Smooth muscle cell (in vitro differentiated cells): Measurements from ENCODE around the gene DNAH10. TPM values are rescaled to one million over a fixed set of nuclear protein-coding genes. Genes with fewer than 3 reads are reported as not detected.

Experiments
- DNase-seq: peaks from one replicate; lab custom pipeline; 2025; ENCODE audit not compliant: unreplicated experiment; lab: John Stamatoyannopoulos, UW
- H2AFZ ChIP-seq: fragments of 200-600 bp; sonication (generic); 2 replicates; pipeline ENCODE4 v1.6.0; 2016; ENCODE audit warnings: antibody characterized with exemption, low read depth, mild to moderate bottlenecking
- H3F3A ChIP-seq: fragments of 200-600 bp; sonication (generic); 2 replicates; pipeline ENCODE4 v1.6.0; 2017; ENCODE audit warnings: antibody characterized with exemption, low read depth
- H3K27ac ChIP-seq: fragments of 200-600 bp; sonication (generic); 2 replicates; pipeline ENCODE4 v1.5.1; 2016; ENCODE audit warnings: low read depth, mild to moderate bottlenecking
- H3K27me3 ChIP-seq: fragments of 200-600 bp; sonication (generic); 2 replicates; pipeline ENCODE4 v1.6.1; 2016; ENCODE audit warnings: low read depth, mild to moderate bottlenecking
- H3K36me3 ChIP-seq: fragments of 200-600 bp; sonication (generic); 2 replicates; pipeline ENCODE4 v1.5.1; 2016; ENCODE audit warnings: low read depth
- H3K4me1 ChIP-seq: fragments of 200-600 bp; sonication (generic); 2 replicates; pipeline ENCODE4 v1.5.1; 2016; ENCODE audit warnings: low read depth
- H3K4me2 ChIP-seq: fragments of 200-600 bp; sonication (generic); 2 replicates; pipeline ENCODE4 v1.6.0; 2016; ENCODE audit warnings: mild to moderate bottlenecking
- H3K4me3 ChIP-seq: fragments of 200-600 bp; sonication (generic); 2 replicates; pipeline ENCODE4 v1.5.1; 2016; ENCODE audit warnings: mild to moderate bottlenecking
- H3K79me2 ChIP-seq: fragments of 200-600 bp; sonication (generic); 2 replicates; pipeline ENCODE4 v1.6.0; 2016; ENCODE audit warnings: low read depth, mild to moderate bottlenecking
- H3K9ac ChIP-seq: fragments of 200-600 bp; sonication (generic); 2 replicates; pipeline ENCODE4 v1.6.0; 2016; ENCODE audit warnings: low read depth
- H3K9me3 ChIP-seq: fragments of 200-600 bp; sonication (generic); replicated peaks from 2 replicates; pipeline ENCODE4 v1.5.1; 2016; ENCODE audit warnings: low read depth
- H4K20me1 ChIP-seq: fragments of 200-600 bp; sonication (generic); 2 replicates; pipeline ENCODE4 v1.6.0; 2016; ENCODE audit warnings: low read depth
- WGBS: methylation state at CpG from one replicate; pipeline ENCODE4 v1.1.7; 2016; ENCODE audit warnings: low lambda C conversion rate; 5-methylcytosine and 5-hydroxymethylcytosine counted together
- polyA plus RNA-seq: library from polyadenylated mRNA; unstranded; fragments of >200 nt; fragmentation: Nextera tagmentation; extraction: Ambion mirVana; gene quantifications from 2 replicates; pipeline ENCODE4 v1.2.1, GENCODE V29; 2016
- total RNA-seq: library from RNA; depleted of rRNA; stranded (reverse); fragments of >200 nt; gene quantifications from 2 replicates; pipeline ENCODE4 v1.2.3, GENCODE V29; 2014
- TF ChIP-seq, protein P1 (sequence below): fragments of 200-600 bp; sonication (generic); IDR thresholded peaks from 2 replicates; pipeline ENCODE4 v1.5.1; 2017; ENCODE audit warnings: borderline replicate concordance, mild to moderate bottlenecking, antibody characterized with exemption; ENCODE audit not compliant: insufficient read depth, poor library complexity, severe bottlenecking

The DNAH10 gene
- total and polyA plus RNA-seq, 2 experiments from 2014 or later, result 1.5 to 2.2 TPM

DNA sequence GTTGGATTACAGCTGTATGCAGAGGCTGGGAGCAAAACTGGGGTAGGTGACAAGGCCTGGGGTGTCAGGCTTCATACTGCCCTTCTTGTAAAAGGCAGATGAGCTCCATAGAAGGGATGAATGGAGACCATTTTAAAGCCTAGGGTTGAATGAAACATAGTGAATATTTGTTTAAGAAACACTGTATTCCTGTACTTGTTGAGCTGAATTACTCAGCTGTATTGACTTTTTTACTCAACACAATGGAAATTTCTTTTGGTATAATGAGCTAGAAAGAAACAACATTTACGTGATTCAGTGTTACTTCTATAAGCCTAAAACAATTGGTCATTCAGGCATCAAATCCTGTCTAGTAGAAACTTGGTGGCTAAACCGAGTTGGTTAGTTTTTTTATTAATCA lies 35.9 kb upstream of the DNAH10 start:
- no peaks in the 10 kb centered on the region for H3K4me1 ChIP-seq
- no peak overlapping the region for H3K9ac ChIP-seq
- H3K4me2 ChIP-seq, result no peak overlapping the region
- no peaks in the 10 kb centered on the region for H3K79me2 ChIP-seq
- no peak overlapping the region for H3K4me3 ChIP-seq
- no peak for DNase-seq
- no peaks in the 10 kb centered on the region for H3K9me3 ChIP-seq
- peaks cover 17% of the 10 kb centered on the region for H3K36me3 ChIP-seq
- H3K27me3 ChIP-seq, result no peaks in the 10 kb centered on the region
- no peaks in the 10 kb centered on the region for H4K20me1 ChIP-seq
- TF ChIP-seq, protein P1, sequence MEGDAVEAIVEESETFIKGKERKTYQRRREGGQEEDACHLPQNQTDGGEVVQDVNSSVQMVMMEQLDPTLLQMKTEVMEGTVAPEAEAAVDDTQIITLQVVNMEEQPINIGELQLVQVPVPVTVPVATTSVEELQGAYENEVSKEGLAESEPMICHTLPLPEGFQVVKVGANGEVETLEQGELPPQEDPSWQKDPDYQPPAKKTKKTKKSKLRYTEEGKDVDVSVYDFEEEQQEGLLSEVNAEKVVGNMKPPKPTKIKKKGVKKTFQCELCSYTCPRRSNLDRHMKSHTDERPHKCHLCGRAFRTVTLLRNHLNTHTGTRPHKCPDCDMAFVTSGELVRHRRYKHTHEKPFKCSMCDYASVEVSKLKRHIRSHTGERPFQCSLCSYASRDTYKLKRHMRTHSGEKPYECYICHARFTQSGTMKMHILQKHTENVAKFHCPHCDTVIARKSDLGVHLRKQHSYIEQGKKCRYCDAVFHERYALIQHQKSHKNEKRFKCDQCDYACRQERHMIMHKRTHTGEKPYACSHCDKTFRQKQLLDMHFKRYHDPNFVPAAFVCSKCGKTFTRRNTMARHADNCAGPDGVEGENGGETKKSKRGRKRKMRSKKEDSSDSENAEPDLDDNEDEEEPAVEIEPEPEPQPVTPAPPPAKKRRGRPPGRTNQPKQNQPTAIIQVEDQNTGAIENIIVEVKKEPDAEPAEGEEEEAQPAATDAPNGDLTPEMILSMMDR, result no peak
- no peak overlapping the region for H2AFZ ChIP-seq
- 92% methylated on average over 2 of the region's 2 CpGs for WGBS
- H3K27ac ChIP-seq, result no peak overlapping the region
- no peaks in the 10 kb centered on the region for H3F3A ChIP-seq

DNA sequence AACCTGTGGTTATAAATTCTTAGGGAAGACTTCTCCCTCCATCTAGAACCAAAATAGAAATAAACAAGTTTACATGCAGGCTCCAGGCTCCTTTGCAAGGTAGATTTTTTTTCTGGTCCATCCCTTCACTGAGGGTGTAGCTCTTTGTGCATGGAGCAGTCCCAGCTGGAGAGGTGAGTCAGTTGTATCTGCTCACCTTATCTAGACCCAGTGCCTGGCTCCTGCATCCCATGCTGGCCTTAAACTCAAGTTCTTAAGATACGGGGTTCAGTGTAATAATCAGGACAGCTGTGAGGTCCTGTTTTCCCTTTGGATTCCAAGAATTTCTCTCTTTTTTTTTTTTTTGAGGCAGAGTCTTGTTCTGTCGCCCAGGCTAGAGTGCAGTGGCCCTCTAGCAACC lies 35.1 kb upstream of the DNAH10 start:
- WGBS, result 98% methylated on average over 2 of the region's 2 CpGs
- Histone ChIP-seq H3K79me2 (no peaks in the 10 kb centered on the region), H3K36me3 (peaks cover 17% of the 10 kb centered on the region), H4K20me1 (no peaks in the 10 kb centered on the region), H3K4me1 (no peaks in the 10 kb centered on the region), H3K9ac (no peak overlapping the region), H2AFZ (no peak overlapping the region), H3K27me3 (no peaks in the 10 kb centered on the region), H3K4me3 (no peak overlapping the region), H3K4me2 (no peak overlapping the region), H3K9me3 (no peaks in the 10 kb centered on the region), H3K27ac (no peak overlapping the region), H3F3A (no peaks in the 10 kb centered on the region)
- TF ChIP-seq, protein P1, result no peak
- DNase-seq, result no peak

DNA sequence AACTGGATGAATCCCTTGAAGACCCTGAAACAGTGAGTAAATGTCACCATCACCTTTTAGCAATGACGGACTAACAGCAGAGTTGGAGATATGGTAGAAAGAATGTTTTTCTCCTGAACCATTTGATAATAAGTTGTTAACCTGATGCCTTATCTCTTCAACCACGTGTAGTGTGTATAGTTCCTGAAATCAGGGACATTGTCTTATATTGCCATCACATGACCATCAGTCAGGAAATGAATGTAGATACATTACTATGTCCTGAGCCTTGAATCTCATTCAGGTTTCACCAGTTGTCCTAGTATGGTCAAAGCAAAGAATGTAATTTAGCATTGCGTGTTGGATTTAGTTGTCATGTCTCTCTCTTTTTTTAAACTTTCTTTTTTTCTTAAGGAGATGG lies 34.2 kb upstream of the DNAH10 start:
- H3K27me3 ChIP-seq, result no peaks in the 10 kb centered on the region
- H3K27ac ChIP-seq, result no peak overlapping the region
- peaks cover 17% of the 10 kb centered on the region for H3K36me3 ChIP-seq
- H3K4me2 ChIP-seq, result no peak overlapping the region
- TF ChIP-seq, protein P1, result no peak
- no peaks in the 10 kb centered on the region for H4K20me1 ChIP-seq
- no peaks in the 10 kb centered on the region for H3K79me2 ChIP-seq
- no peaks in the 10 kb centered on the region for H3F3A ChIP-seq
- no peak overlapping the region for H3K9ac ChIP-seq
- DNase-seq, result no peak
- H3K4me3 ChIP-seq, result no peak overlapping the region
- H2AFZ ChIP-seq, result no peak overlapping the region
- 91% methylated on average over 3 of the region's 3 CpGs for WGBS
- H3K9me3 ChIP-seq, result no peaks in the 10 kb centered on the region
- H3K4me1 ChIP-seq, result no peaks in the 10 kb centered on the region

DNA sequence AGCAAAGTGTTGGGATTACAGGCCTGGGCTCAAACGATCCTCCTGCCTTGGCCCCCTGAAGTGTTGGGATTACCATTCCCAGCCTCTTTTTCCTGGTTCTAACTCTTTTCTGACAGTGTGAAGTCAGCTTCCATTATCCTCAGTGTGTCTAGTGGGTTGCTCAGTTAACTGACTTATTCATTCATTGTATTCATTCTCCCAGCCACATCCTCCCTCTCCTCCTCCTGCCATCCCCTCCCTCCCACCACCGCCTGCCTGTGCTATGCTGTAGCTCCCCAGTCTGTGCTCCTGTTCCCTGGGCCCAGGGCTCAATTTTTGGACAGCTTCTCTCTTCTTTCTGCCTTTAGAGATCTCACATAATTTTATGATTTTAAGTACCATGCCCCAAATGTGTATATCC lies 30.5 kb upstream of the DNAH10 start:
- H3F3A ChIP-seq, result no peaks in the 10 kb centered on the region
- H3K4me3 ChIP-seq, result no peak overlapping the region
- H3K4me1 ChIP-seq, result no peaks in the 10 kb centered on the region
- H3K79me2 ChIP-seq, result no peaks in the 10 kb centered on the region
- no peaks in the 10 kb centered on the region for H3K27me3 ChIP-seq
- H3K36me3 ChIP-seq, result peaks cover 11% of the 10 kb centered on the region
- no peak for DNase-seq
- no peak overlapping the region for H3K4me2 ChIP-seq
- no peak overlapping the region for H2AFZ ChIP-seq
- no peak overlapping the region for H3K27ac ChIP-seq
- no peaks in the 10 kb centered on the region for H4K20me1 ChIP-seq
- 98% methylated on average over 2 of the region's 2 CpGs for WGBS
- H3K9me3 ChIP-seq, result no peaks in the 10 kb centered on the region
- H3K9ac ChIP-seq, result no peak overlapping the region
- TF ChIP-seq, protein P1, result no peak
